ENCODE data around the gene CNOT11. TPM values are rescaled to one million over a fixed set of nuclear protein-coding genes. Genes with fewer than 3 reads are reported as not detected.
A peak's percentile ranks its signal among the peaks of the same experiment; 100 is the strongest.

CNOT11 gene
- total and polyA plus RNA-seq, 2 of the 13 experiments (the other 11 are each of a cell fraction or from before 2014, with no cell fraction given) = 114 to 209 TPM

GRCh38 chr2:101265893-101266499 lies 13.3 kb downstream of the CNOT11 start:
- H3K9me3 ChIP-seq (ENCODE audit: low read length) = no peaks in the 10 kb centered on the region
- H3K4me2 ChIP-seq (ENCODE audit: low read depth, low read length) = no peak overlapping the region
- ATAC-seq (no peak), DNase-seq (ENCODE audit: low spot score) (no peak), FAIRE-seq (no peak)
- no peak overlapping the region for H3K27ac ChIP-seq (ENCODE audit: extremely low read length, insufficient read depth, low read length)
- no peak overlapping the region for H2AFZ ChIP-seq (ENCODE audit: low read length)
- peaks cover 29% of the 10 kb centered on the region for H3K79me2 ChIP-seq (ENCODE audit: insufficient read depth, low read length)
- BruUV-seq (replicated peaks) = no TSS peak
- H3K27me3 ChIP-seq (ENCODE audit: control insufficient read depth in 1 of 2, insufficient read depth in 2 of 2, low read length in 2 of 2) = no peaks in the 10 kb centered on the region
- in situ Hi-C loops (cut with HindIII; ENCODE audit: extremely low pct_ligation_motif_present, low pct_unique_long_range_greater_than_20kb) (no loop called here), intact Hi-C loops (cut with micrococcal nuclease; ENCODE audit: unreplicated experiment) (no loop called here)
- peaks cover 71% of the 10 kb centered on the region for H3K4me1 ChIP-seq (ENCODE audit: insufficient read depth, low read length)
- TF ChIP-seq BATF2 (CRISPR knock-in tag; IDR thresholded peaks at IDR 0.05) = no peak
- TF ChIP-seq YY1 (IDR thresholded peaks at IDR 0.05; ENCODE audit: insufficient read depth, insufficient replicate concordance, low read depth, low read length) = no peak
- no peak for TF ChIP-seq PHF20 (CRISPR knock-in tag; IDR thresholded peaks at IDR 0.05)
- no peak for TF ChIP-seq NFATC3 (CRISPR knock-in tag; IDR thresholded peaks at IDR 0.05)
- no peak for TF ChIP-seq ZNF589 (CRISPR knock-in tag; conservative IDR thresholded peaks at IDR 0.05)
- TF ChIP-seq ZNF44 (CRISPR knock-in tag; IDR thresholded peaks at IDR 0.05) = no peak
- no peak for TF ChIP-seq CENPT (CRISPR knock-in tag; IDR thresholded peaks at IDR 0.05; ENCODE audit: low read depth)
- no peak for TF ChIP-seq ZFX (CRISPR knock-in tag; IDR thresholded peaks at IDR 0.05; ENCODE audit: low read depth)
- 0 out of 2 replicates have a peak, but pooled peaks have one; percentile 19 for TF ChIP-seq SMYD3 (CRISPR knock-in tag; IDR thresholded peaks at IDR 0.05)
- TF ChIP-seq, protein P1, sequence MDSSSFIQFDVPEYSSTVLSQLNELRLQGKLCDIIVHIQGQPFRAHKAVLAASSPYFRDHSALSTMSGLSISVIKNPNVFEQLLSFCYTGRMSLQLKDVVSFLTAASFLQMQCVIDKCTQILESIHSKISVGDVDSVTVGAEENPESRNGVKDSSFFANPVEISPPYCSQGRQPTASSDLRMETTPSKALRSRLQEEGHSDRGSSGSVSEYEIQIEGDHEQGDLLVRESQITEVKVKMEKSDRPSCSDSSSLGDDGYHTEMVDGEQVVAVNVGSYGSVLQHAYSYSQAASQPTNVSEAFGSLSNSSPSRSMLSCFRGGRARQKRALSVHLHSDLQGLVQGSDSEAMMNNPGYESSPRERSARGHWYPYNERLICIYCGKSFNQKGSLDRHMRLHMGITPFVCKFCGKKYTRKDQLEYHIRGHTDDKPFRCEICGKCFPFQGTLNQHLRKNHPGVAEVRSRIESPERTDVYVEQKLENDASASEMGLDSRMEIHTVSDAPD (CRISPR knock-in tag; IDR thresholded peaks at IDR 0.05) = no peak
- 0 out of 2 replicates have a peak, but pooled peaks have one; percentile 12 for TF ChIP-seq POLR2AphosphoS5 (IDR thresholded peaks at IDR 0.05; ENCODE audit: low read depth, low read length)
- TF ChIP-seq ZNF775 (CRISPR knock-in tag; IDR thresholded peaks at IDR 0.05; ENCODE audit: borderline replicate concordance) = no peak
- TF ChIP-seq, protein P2, sequence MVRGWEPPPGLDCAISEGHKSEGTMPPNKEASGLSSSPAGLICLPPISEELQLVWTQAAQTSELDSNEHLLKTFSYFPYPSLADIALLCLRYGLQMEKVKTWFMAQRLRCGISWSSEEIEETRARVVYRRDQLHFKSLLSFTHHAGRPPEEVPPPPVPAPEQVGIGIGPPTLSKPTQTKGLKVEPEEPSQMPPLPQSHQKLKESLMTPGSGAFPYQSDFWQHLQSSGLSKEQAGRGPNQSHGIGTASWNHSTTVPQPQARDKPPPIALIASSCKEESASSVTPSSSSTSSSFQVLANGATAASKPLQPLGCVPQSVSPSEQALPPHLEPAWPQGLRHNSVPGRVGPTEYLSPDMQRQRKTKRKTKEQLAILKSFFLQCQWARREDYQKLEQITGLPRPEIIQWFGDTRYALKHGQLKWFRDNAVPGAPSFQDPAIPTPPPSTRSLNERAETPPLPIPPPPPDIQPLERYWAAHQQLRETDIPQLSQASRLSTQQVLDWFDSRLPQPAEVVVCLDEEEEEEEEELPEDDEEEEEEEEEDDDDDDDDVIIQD (CRISPR knock-in tag; IDR thresholded peaks at IDR 0.05; ENCODE audit: low read depth) = 0 out of 2 replicates have a peak, but pooled peaks have one; percentile 12
- TF ChIP-seq TEF (CRISPR knock-in tag; IDR thresholded peaks at IDR 0.05) = no peak
- no peak for TF ChIP-seq ZNF503 (CRISPR knock-in tag; IDR thresholded peaks at IDR 0.05)
- ChIA-PET POLR2A (no interaction called here), CTCF (ENCODE audit: low intra/inter-chr PET ratio, low total read pairs) (no interaction called here)
- no peaks in the 10 kb centered on the region for H4K20me1 ChIP-seq (ENCODE audit: insufficient read depth, low read length)
- WGBS (ENCODE audit: low lambda C conversion rate) = 94% methylated on average over 11 of the region's 11 CpGs
- H3K36me3 ChIP-seq (replicated peaks in 1 of 2; ENCODE audit: control insufficient read depth in 1 of 2, insufficient read depth in 2 of 2, low read length in 2 of 2) = peaks cover 31 to 70% of the 10 kb centered on the region in 2 experiments
- no peak overlapping the region for H3K9ac ChIP-seq (ENCODE audit: insufficient read depth, low read depth, low read length)
- no peak overlapping the region for H3K4me3 ChIP-seq (replicated peaks in 1 of 3; ENCODE audit: insufficient read depth in 1 of 3, low read depth in 2 of 3, low read length in 3 of 3)

Measured in HepG2 (cell line).